LNCAP (cell line): ENCODE measurements around the gene THOC6.

Experiments
- TF ChIP-seq, protein P1 (sequence below): fragments of 450-650 bp; IDR thresholded peaks from 2 replicates; pipeline ENCODE4 v1.5.1; 2017; ENCODE audit warnings: mild to moderate bottlenecking

THOC6 gene

DNA sequence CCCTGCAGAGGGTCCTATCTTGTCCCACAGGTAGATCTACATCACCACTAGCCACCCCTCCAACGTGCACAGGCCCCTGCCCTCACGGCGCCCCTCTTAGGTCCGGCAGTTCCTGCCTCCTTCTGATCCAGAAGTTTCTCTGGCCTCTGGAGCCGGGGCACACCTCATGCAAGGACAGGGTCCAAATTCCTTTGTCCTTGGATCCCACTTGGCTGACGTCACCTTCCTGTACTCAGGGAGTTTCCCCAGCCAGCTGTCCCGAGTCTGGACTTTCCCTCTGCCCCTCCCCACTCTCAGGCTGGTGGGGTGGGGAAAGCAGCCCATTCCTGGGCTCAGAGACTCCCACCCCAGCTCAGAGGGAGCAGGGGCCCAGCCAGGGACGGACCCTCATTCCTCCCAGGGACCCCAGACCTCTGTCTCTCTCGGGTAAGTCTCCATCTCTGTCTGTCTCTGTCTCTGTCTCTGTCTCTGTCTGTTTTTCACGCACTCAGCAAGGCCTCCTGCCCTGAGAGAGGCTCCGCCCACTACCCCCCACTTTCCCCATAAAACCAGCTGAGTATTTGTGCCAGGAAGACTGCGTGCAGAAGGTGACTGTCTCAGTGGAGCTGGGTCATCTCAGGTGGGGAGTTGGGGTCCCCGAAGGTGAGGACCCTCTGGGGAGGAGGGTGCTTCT, 41.4 kb downstream of the THOC6 start, which contains the start of gene IL32:
Gene IL32, plus strand, starts transcription at position 572 of the 673 bp plus-strand sequence. CDS start 172 bp downstream, outside the sequence.
- TF ChIP-seq, protein P1, sequence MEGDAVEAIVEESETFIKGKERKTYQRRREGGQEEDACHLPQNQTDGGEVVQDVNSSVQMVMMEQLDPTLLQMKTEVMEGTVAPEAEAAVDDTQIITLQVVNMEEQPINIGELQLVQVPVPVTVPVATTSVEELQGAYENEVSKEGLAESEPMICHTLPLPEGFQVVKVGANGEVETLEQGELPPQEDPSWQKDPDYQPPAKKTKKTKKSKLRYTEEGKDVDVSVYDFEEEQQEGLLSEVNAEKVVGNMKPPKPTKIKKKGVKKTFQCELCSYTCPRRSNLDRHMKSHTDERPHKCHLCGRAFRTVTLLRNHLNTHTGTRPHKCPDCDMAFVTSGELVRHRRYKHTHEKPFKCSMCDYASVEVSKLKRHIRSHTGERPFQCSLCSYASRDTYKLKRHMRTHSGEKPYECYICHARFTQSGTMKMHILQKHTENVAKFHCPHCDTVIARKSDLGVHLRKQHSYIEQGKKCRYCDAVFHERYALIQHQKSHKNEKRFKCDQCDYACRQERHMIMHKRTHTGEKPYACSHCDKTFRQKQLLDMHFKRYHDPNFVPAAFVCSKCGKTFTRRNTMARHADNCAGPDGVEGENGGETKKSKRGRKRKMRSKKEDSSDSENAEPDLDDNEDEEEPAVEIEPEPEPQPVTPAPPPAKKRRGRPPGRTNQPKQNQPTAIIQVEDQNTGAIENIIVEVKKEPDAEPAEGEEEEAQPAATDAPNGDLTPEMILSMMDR = no peak

DNA sequence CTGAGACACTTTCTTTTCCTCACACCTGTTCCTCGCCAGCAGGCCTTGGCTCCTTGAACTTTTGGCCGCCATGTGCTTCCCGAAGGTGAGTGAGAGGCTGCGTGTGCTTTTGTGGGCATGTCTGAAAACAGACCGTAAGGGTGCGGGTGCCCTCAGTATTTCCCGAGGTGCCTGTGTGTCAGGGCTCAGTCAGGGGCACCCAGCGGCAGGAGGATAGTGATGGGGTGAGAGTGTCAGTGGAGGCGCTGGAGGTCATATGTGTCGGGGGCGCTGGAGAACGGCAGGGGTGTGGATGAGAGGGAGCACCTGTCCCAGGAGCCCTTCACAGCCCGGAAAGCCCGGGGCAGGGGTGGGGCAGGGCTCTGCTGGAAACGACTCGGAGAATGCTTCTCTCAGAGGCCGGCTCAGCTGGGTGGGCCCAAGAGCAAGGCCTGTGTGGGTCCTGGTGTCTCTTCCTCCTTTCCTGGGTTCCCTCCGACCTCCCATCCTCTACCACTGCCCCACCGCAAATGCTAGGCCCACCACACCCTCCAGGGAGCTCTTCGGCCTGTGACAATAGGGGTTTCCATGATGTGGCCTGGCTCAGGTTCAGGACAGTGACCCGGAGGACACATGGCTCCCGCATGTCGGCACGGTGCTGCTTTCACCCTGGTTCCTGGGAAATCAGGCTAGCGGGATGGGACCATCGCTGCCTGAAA, 42.1 kb downstream of the THOC6 start:
- TF ChIP-seq, protein P1 = no peak

DNA sequence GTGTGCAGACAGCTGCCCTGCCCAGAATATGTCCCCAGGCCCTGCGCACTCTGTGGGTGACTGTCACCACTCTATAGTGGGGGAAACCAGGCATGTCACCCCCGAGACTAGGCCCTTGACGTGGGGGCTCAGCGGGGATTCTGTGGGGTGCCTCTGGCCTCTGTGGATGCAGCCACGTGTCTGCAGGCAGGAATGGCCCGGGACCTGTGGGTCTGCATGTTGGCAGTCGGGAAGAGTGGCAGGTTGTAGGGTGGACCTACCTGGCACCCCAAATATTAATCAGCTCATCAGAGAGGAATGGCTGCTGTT, 42.6 kb downstream of the THOC6 start:
- TF ChIP-seq, protein P1 = no peak

DNA sequence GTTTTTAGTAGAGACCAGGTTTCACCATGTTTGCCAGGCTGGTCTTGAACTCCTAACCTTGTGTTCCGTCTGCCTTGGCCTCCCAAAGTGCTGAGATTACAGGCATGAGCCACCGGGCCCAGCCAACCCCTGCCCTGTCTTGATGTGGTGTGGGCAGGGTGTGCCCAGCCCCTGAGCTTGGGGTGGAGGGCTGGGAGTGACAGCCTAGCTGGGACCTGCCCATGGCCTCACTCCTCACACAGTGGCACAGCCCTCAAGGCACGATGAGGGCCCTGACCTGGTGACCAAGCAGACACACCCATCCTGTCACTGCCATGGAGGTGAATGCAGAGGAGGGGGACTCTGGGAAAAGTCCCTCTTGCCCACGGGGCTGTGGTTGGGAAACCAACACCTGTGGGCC, 44.7 kb downstream of the THOC6 start:
- TF ChIP-seq, protein P1 = no peak

DNA sequence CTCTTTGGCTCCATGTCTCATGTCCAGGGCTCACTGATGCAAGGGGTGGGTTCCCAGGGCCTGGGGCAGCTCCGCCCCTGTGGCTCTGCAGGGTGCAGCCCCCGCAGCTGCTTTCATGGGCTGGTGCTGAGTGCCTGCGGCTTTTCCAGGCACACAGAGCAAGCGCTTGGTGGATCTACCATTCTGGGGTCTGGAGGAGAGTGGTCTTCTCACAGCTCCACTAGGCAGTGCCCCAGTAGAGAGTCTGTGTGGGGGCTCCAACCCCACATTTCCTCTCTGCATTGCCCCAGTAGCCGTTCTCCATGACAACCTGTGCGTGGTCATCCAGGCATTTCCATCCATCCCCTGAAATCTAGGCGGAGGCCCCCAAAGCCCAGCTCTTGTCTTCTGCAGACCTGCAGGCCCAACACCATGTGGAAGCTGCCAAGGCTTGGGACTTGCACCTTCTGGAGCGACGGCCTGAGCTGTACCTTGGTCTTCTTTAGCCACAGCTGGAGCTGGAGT, 46.8 kb downstream of the THOC6 start:
- TF ChIP-seq, protein P1 = no peak

DNA sequence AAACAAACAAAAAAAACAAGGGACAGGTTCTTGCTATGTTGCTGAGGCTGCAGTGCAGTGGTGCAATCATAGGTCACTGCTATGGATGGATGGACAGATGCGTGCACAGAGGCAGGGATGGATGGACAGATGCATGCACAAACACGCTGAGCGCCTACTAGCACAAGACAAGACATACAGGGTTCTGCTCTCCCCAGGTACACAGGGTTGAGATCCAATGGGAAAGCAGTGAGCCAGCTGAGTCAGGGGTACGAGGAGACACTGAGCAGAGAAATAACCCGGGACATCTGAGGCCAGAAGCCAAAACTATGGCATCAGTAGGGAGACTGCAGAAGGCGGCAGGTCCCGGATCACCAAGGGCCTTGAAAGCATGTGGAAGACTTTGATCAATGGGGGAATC, 47.8 kb downstream of the THOC6 start:
- TF ChIP-seq, protein P1 = no peak

DNA sequence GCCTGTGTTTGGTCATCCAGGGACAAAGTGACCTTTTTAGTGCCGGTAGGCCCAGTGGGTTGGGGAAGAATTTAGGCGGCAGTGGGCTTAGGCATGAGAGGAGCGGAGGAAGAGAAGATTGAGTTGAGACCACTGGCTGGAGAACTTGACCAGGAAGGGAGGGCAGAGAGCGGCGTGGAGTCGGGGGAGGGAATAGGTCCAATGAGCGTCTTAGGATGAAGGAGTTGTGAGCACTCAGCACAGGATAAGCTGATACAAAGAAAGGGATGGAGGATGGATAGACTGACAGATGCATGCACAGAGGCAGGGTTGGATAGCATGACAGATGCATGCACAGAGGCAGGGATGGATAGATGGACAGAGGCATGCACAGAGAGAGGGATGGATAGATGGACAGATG, 49.6 kb downstream of the THOC6 start:
- TF ChIP-seq, protein P1 = no peak
